ENCODE results near the gene ICE1. TPM values are rescaled to one million over a fixed set of nuclear protein-coding genes. Genes with fewer than 3 reads are reported as not detected.

Gene ICE1
- total RNA-seq, 1 donor from 2014 or later, result 36.4 TPM

GRCh38 chr5:5537426-5537825 is 114.9 kb downstream of the ICE1 start:
- Mint-ChIP-seq H3K36me3 (ENCODE audit: low read depth) (no peaks in the 10 kb centered on the region), H3K4me1 (ENCODE audit: low read depth) (no peaks in the 10 kb centered on the region), H3K27me3 (ENCODE audit: low read depth) (peaks cover 12% of the 10 kb centered on the region), H3K9me3 (ENCODE audit: low read depth) (peaks cover 2% of the 10 kb centered on the region), H3K4me3 (ENCODE audit: unreplicated experiment) (no peak overlapping the region), H3K27ac (ENCODE audit: unreplicated experiment) (no peak overlapping the region)
- TF ChIP-seq CTCF (IDR thresholded peaks at IDR 0.05), result no peak
- DNase-seq (ENCODE audit: low spot score), result no peak

GRCh38 chr5:5539590-5539989 is 117.1 kb downstream of the ICE1 start:
- Mint-ChIP-seq H3K27ac (ENCODE audit: unreplicated experiment) (no peak overlapping the region), H3K4me1 (ENCODE audit: low read depth) (no peaks in the 10 kb centered on the region), H3K9me3 (ENCODE audit: low read depth) (peaks cover 2% of the 10 kb centered on the region), H3K36me3 (ENCODE audit: low read depth) (no peaks in the 10 kb centered on the region), H3K27me3 (ENCODE audit: low read depth) (peaks cover 11% of the 10 kb centered on the region), H3K4me3 (ENCODE audit: unreplicated experiment) (no peak overlapping the region)
- no peak for TF ChIP-seq CTCF (IDR thresholded peaks at IDR 0.05)
- DNase-seq (ENCODE audit: low spot score), result no peak

All from chondrocyte (in vitro differentiated cells).